Stimulated activated CD8-positive, alpha-beta memory T cell treated with anti-CD3 and anti-CD28 coated beads, Interleukin-4, amount 100 ng/mL, for 1 hour (primary cell): ENCODE results near the gene ZSWIM2.
"Not testable (repeated sequence)": the region's sequence is repeated elsewhere in the genome, so short reads cannot be mapped to it uniquely, and the experiment has no call there.

Experiments
- DNase-seq, 2 donors: peaks; one replicate each; pipeline ENCODE4 v3.0.0-alpha.2; 2020; ENCODE audit warnings: low read depth in 2 of 2, low spot score in 1 of 2

The ZSWIM2 gene

GRCh38 chr2:186848873-186849578 lies at the start of gene ZSWIM2:
ZSWIM2 (minus strand) TSS chr2:186849170; CDS start chr2:186849130, 40 bp downstream.
- no peak for DNase-seq

- DNase-seq = not testable (repeated sequence)
These were observed 47.2 kb upstream of the ZSWIM2 start for GRCh38 chr2:186896220-186896619.

- DNase-seq = no peak
These were observed 46.5 kb upstream of the ZSWIM2 start for GRCh38 chr2:186895451-186895850.

- no peak for DNase-seq
These were observed 45.5 kb upstream of the ZSWIM2 start for GRCh38 chr2:186894478-186894877.

GRCh38 chr2:186892821-186893220 lies 43.9 kb upstream of the ZSWIM2 start:
- no peak for DNase-seq

GRCh38 chr2:186891185-186891621 lies 42.2 kb upstream of the ZSWIM2 start:
- DNase-seq = no peak

GRCh38 chr2:186889101-186889879 lies 40.3 kb upstream of the ZSWIM2 start:
- no peak for DNase-seq

GRCh38 chr2:186887107-186888090 lies 38.4 kb upstream of the ZSWIM2 start:
- DNase-seq = no peak

GRCh38 chr2:186884587-186884986 lies 35.6 kb upstream of the ZSWIM2 start:
- no peak for DNase-seq

- DNase-seq = no peak
These were observed 34.7 kb upstream of the ZSWIM2 start for GRCh38 chr2:186883666-186884065.

GRCh38 chr2:186882511-186883071 lies 33.6 kb upstream of the ZSWIM2 start:
- no peak for DNase-seq

- no peak for DNase-seq
These were observed 32.7 kb upstream of the ZSWIM2 start for GRCh38 chr2:186881660-186882059.

- no peak for DNase-seq
These were observed 30.3 kb upstream of the ZSWIM2 start for GRCh38 chr2:186879312-186879711.

GRCh38 chr2:186874713-186875112 lies 25.7 kb upstream of the ZSWIM2 start:
- DNase-seq = no peak

- no peak for DNase-seq
These were observed 22.9 kb upstream of the ZSWIM2 start for GRCh38 chr2:186871881-186872280.

- DNase-seq = no peak
These were observed 19.4 kb upstream of the ZSWIM2 start for GRCh38 chr2:186868344-186868743.

GRCh38 chr2:186862869-186863709 lies 14.1 kb upstream of the ZSWIM2 start:
- DNase-seq = no peak

- DNase-seq = no peak
These were observed 6.2 kb upstream of the ZSWIM2 start for GRCh38 chr2:186855216-186855615.

GRCh38 chr2:186853951-186854350 lies 5.0 kb upstream of the ZSWIM2 start:
- no peak for DNase-seq

GRCh38 chr2:186852508-186852907 lies 3.5 kb upstream of the ZSWIM2 start:
- DNase-seq = no peak
